Amniotic stem cell (primary cell): Measurements from ENCODE around the gene IL6ST.

Source experiments
- DNase-seq: peaks from one replicate; lab custom pipeline; 2025; lab: John Stamatoyannopoulos, UW

IL6ST gene

GRCh38 chr5:55895346-55895745 lies 99.4 kb downstream of the IL6ST start:
- DNase-seq, result no peak

GRCh38 chr5:55894135-55894534 lies 100.6 kb downstream of the IL6ST start:
- no peak for DNase-seq

- DNase-seq, result no peak
Observed at GRCh38 chr5:55892479-55892878, 102.3 kb downstream of the IL6ST start.

- DNase-seq, result no peak
Observed at GRCh38 chr5:55888205-55888604, 106.6 kb downstream of the IL6ST start.

GRCh38 chr5:55885359-55885758 lies 109.4 kb downstream of the IL6ST start:
- no peak for DNase-seq
